CD4-positive, alpha-beta T cell (primary cell): Measurements from ENCODE around the gene DCBLD2. TPM values are rescaled to one million over a fixed set of nuclear protein-coding genes. Genes with fewer than 3 reads are reported as not detected.

Experiments
- ATAC-seq: fragments of 200-7000 bp; cut with Tn5 transposase; one replicate; pipeline ENCODE4 v1.10.0; 2022; ENCODE audit warnings: mild to moderate bottlenecking; ENCODE audit not compliant: poor library complexity
- CTCF ChIA-PET: fragments of 350-600 bp; sonication (Branson Sonifier 250); formaldehyde crosslinking; loops from one replicate; lab custom pipeline; 2021; ENCODE audit warnings: antibody characterized with exemption, inconsistent platforms; lab: Charles Lee
- POLR2A ChIA-PET: fragments of 350-600 bp; sonication (Branson Sonifier 250); formaldehyde crosslinking; loops from one replicate; lab custom pipeline; 2021; ENCODE audit warnings: antibody characterized with exemption, inconsistent platforms; lab: Charles Lee
- DNase-seq, 14 experiments: peaks; one replicate each; pipeline ENCODE4 v3.0.0-alpha.2; 2013 to 2020; ENCODE audit warnings: mixed read lengths in 2 of 14
- H3K27ac ChIP-seq, 2 donors: one replicate each; pipeline versions ENCODE4 v1.5.1 to v1.7.0; 2013; ENCODE audit warnings: low read length in 2 of 2, low read depth in 1 of 2, mild to moderate bottlenecking in 1 of 2
- H3K27me3 ChIP-seq, 2 experiments: 1 replicate in 1 of 2; 2 replicates in 1 of 2; pipeline versions ENCODE4 v1.6.1 to v1.7.0; 2013; ENCODE audit warnings: low read length in 2 of 2, control low read depth in 1 of 2, mild to moderate bottlenecking in 1 of 2, moderate library complexity in 1 of 2; ENCODE audit not compliant: insufficient read depth in 2 of 2, control insufficient read depth in 1 of 2
- H3K36me3 ChIP-seq: one replicate; pipeline ENCODE4 v1.6.1; 2013; ENCODE audit warnings: low read length, control low read depth; ENCODE audit not compliant: insufficient read depth
- H3K4me1 ChIP-seq: one replicate; pipeline ENCODE4 v1.6.1; 2013; ENCODE audit warnings: low read length, control low read depth; ENCODE audit not compliant: insufficient read depth
- H3K4me3 ChIP-seq: one replicate; pipeline ENCODE4 v1.5.1; 2013; ENCODE audit warnings: mild to moderate bottlenecking, low read length, moderate library complexity
- H3K9me3 ChIP-seq, 2 experiments: 1 replicate in 1 of 2; 2 replicates in 1 of 2; pipeline versions ENCODE4 v1.6.1 to v1.7.0; 2013; ENCODE audit warnings: low read length in 2 of 2, mild to moderate bottlenecking in 2 of 2, control low read depth in 1 of 2, moderate library complexity in 1 of 2; ENCODE audit not compliant: control insufficient read depth in 1 of 2, insufficient read depth in 1 of 2
- H3K27ac Mint-ChIP-seq: one replicate; pipeline ENCODE4 v1.8.0; 2020; ENCODE audit warnings: mixed read lengths
- H3K27me3 Mint-ChIP-seq: one replicate; pipeline ENCODE4 v1.8.0; 2021; ENCODE audit warnings: mixed read lengths
- H3K36me3 Mint-ChIP-seq: one replicate; pipeline ENCODE4 v1.8.0; 2021; ENCODE audit warnings: low read depth, mixed read lengths
- H3K4me1 Mint-ChIP-seq: one replicate; pipeline ENCODE4 v1.8.0; 2021; ENCODE audit warnings: low read depth, mixed read lengths
- H3K4me3 Mint-ChIP-seq: one replicate; pipeline ENCODE4 v1.8.0; 2020; ENCODE audit warnings: mild to moderate bottlenecking, mixed read lengths
- H3K9me3 Mint-ChIP-seq: one replicate; pipeline ENCODE4 v1.8.0; 2020; ENCODE audit warnings: mixed read lengths
- intact Hi-C, 2 experiments: fragments of 100-400 bp; cut with DNase I in 1 of 2; cut with micrococcal nuclease in 1 of 2; formaldehyde crosslinking; loops; one replicate each; pipeline versions ENCODE4 v1.15.1 to v1.9.0; 2023 to 2025; cut with DNase I, micrococcal nuclease
- total RNA-seq, 174 experiments: library from RNA in 2 of 174; stranded (reverse) in 2 of 174; gene quantifications; one replicate each; pipeline ENCODE4 v1.2.3 and lab custom pipeline; 2021 to 2026
- TF ChIP-seq, protein P1 (sequence below): fragments of 200-600 bp; IDR thresholded peaks from one replicate; pipeline ENCODE4 v1.8.0; 2022; ENCODE audit warnings: antibody characterized with exemption, mild to moderate bottlenecking

The DCBLD2 gene
- total RNA-seq, 2 experiments from 2014 or later = 2.2 to 2.5 TPM

DNA sequence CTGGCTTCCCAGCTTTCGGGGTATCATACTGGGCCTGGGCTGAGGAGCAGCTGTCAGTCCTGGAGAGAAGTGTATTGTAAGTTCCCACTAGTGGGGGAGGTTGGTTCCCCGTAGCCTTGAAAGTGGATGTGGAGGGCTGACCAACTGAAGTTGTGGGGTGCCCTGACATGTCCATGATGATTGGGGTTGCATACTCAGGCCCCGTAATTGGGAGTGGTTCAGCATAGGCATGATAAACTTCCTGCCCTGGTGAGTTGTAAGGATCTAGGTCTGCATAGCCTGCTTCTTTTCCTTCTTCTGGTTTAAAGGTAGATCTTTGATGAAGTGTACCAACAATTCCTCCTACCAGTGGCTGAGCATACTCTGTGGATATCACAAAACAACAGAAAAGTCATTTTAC lies 102.0 kb downstream of the DCBLD2 start:
- ChIA-PET POLR2A (no interaction called here), CTCF (no interaction called here)

DNA sequence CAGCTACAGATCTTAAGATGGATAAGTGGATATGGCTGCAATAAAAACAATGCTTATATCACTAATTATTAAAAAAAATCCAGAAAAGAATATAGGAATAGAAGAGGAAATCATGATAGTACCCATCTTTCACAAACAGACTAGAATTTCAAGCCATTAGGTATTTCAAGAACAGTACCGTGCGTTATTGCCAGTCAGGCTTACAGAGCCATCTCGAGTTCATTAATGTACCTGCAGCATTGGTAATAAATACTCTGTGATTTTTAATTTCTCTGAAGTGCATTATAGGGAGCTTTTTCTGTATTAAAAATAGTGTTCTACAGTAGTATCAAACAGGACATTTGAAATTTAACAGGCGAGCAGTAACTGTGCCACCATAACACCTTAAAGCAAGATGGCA lies 102.7 kb downstream of the DCBLD2 start:
- no peaks in the 10 kb centered on the region for H3K4me1 Mint-ChIP-seq
- no peaks in the 10 kb centered on the region for H3K27me3 ChIP-seq
- no peaks in the 10 kb centered on the region for H3K27me3 Mint-ChIP-seq
- no peak overlapping the region for H3K4me3 Mint-ChIP-seq
- ATAC-seq (no peak), DNase-seq (no peak)
- H3K36me3 ChIP-seq = no peaks in the 10 kb centered on the region
- ChIA-PET CTCF (no interaction called here), POLR2A (no interaction called here)
- H3K9me3 Mint-ChIP-seq = no peaks in the 10 kb centered on the region
- no peaks in the 10 kb centered on the region for H3K4me1 ChIP-seq
- H3K4me3 ChIP-seq = no peak overlapping the region
- H3K27ac Mint-ChIP-seq = no peak overlapping the region
- no peaks in the 10 kb centered on the region for H3K36me3 Mint-ChIP-seq
- TF ChIP-seq, protein P1, sequence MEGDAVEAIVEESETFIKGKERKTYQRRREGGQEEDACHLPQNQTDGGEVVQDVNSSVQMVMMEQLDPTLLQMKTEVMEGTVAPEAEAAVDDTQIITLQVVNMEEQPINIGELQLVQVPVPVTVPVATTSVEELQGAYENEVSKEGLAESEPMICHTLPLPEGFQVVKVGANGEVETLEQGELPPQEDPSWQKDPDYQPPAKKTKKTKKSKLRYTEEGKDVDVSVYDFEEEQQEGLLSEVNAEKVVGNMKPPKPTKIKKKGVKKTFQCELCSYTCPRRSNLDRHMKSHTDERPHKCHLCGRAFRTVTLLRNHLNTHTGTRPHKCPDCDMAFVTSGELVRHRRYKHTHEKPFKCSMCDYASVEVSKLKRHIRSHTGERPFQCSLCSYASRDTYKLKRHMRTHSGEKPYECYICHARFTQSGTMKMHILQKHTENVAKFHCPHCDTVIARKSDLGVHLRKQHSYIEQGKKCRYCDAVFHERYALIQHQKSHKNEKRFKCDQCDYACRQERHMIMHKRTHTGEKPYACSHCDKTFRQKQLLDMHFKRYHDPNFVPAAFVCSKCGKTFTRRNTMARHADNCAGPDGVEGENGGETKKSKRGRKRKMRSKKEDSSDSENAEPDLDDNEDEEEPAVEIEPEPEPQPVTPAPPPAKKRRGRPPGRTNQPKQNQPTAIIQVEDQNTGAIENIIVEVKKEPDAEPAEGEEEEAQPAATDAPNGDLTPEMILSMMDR = no peak
- no peak overlapping the region for H3K27ac ChIP-seq
- no peaks in the 10 kb centered on the region for H3K9me3 ChIP-seq
- intact Hi-C loops = no loop called here

More for the DNA sequence above, 102.0 kb downstream of the DCBLD2 start:
- no peaks in the 10 kb centered on the region for H3K27me3 Mint-ChIP-seq
- Histone ChIP-seq H3K9me3 (no peaks in the 10 kb centered on the region), H3K36me3 (no peaks in the 10 kb centered on the region), H3K27ac (no peak overlapping the region), H3K4me3 (no peak overlapping the region), H3K4me1 (no peaks in the 10 kb centered on the region), H3K27me3 (no peaks in the 10 kb centered on the region)
- no peaks in the 10 kb centered on the region for H3K4me1 Mint-ChIP-seq
- ATAC-seq (no peak), DNase-seq (no peak)
- TF ChIP-seq, protein P1 = no peak
- no peaks in the 10 kb centered on the region for H3K9me3 Mint-ChIP-seq
- no peak overlapping the region for H3K4me3 Mint-ChIP-seq
- intact Hi-C loops = no loop called here
- H3K27ac Mint-ChIP-seq = no peak overlapping the region
- H3K36me3 Mint-ChIP-seq = peaks cover 2% of the 10 kb centered on the region

DNA sequence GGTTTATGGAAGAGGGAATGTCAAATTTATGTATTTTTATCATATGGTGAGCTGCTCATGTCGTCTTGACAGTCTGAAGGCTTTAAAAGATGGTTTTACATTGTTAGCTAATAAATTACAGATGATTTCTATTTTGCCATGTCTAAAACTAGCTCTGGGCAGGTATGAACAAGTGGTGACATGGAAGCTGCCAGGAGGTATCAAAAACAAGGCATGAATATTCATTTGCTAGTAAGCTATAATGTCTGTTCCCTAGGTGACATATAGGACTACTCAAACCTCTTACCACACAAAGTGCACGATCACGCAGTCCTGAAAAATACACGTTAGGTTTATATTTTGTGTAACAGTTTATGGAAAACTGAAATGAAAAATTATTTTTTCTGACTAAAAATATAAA lies 103.6 kb downstream of the DCBLD2 start:
- intact Hi-C loops = no loop called here
- H3K27ac Mint-ChIP-seq = no peak overlapping the region

More for the DNA sequence above, 103.6 kb downstream of the DCBLD2 start:
- no peaks in the 10 kb centered on the region for H3K4me1 ChIP-seq
- H3K4me3 ChIP-seq = no peak overlapping the region
- H3K9me3 ChIP-seq = no peaks in the 10 kb centered on the region
- DNase-seq = no peak
- Mint-ChIP-seq H3K4me3 (no peak overlapping the region), H3K9me3 (no peaks in the 10 kb centered on the region), H3K4me1 (no peaks in the 10 kb centered on the region), H3K36me3 (no peaks in the 10 kb centered on the region), H3K27me3 (peaks cover 3% of the 10 kb centered on the region)
- ChIA-PET CTCF (no interaction called here), POLR2A (no interaction called here)
- no peaks in the 10 kb centered on the region for H3K36me3 ChIP-seq
- ATAC-seq = no peak
- TF ChIP-seq, protein P1 = no peak
- peaks cover 0 to 1% of the 10 kb centered on the region in 2 experiments for H3K27me3 ChIP-seq
- H3K27ac ChIP-seq = no peak overlapping the region
